ENCODE data around the gene MORC2. TPM values are rescaled to one million over a fixed set of nuclear protein-coding genes. Genes with fewer than 3 reads are reported as not detected.

Gene MORC2
- total and polyA plus RNA-seq, 9 of the 15 experiments (the other 6 are each of a cell fraction or from before 2014, with no cell fraction given): 3.3 to 34.7 (median 16.7) TPM

DNA sequence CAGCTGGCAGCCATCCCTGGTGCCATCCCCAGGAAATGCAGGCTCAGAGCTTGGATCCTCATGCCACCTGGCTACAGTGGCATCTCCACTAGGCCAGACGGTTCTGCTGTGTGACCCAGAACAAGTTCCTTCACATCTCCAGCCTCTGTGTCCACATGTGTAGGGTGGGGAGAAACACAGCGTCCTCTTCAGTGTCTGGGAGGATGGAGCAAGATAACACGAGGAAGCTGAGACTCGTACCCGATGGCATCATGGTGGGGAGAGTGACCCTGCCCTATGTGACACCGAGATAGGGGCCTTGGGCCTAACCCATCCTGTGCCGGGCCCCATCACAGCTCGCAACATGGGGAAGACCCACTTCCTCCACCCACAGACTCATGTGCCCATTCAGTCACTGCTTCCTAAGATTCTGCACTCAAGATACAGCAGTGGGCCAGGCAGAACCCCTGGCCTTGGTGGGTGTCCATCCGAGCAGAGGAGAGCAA lies 78.5 kb downstream of the MORC2 start:
- no peak for FAIRE-seq
- ATAC-seq: no peak
- H3K27ac ChIP-seq (ENCODE audit: extremely low read depth, low read depth, low read length): no peak overlapping the region
- H3K4me2 ChIP-seq (ENCODE audit: insufficient read depth, low read length): no peak overlapping the region
- no peak overlapping the region for H3K9ac ChIP-seq (ENCODE audit: insufficient read depth in 1 of 2, low read depth in 2 of 2, low read length in 2 of 2)
- TF ChIP-seq CREM (IDR thresholded peaks at IDR 0.05; ENCODE audit: low read depth) (no peak), TCF7L2 (IDR thresholded peaks at IDR 0.05; ENCODE audit: low read depth, low read length) (no peak), ZNF551 (CRISPR knock-in tag; IDR thresholded peaks at IDR 0.05) (no peak), ERF (CRISPR knock-in tag; IDR thresholded peaks at IDR 0.05) (no peak), TAF15 (IDR thresholded peaks at IDR 0.05; ENCODE audit: low read depth, low read length) (no peak)
- TF ChIP-seq, protein P1, sequence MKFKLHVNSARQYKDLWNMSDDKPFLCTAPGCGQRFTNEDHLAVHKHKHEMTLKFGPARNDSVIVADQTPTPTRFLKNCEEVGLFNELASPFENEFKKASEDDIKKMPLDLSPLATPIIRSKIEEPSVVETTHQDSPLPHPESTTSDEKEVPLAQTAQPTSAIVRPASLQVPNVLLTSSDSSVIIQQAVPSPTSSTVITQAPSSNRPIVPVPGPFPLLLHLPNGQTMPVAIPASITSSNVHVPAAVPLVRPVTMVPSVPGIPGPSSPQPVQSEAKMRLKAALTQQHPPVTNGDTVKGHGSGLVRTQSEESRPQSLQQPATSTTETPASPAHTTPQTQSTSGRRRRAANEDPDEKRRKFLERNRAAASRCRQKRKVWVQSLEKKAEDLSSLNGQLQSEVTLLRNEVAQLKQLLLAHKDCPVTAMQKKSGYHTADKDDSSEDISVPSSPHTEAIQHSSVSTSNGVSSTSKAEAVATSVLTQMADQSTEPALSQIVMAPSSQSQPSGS (CRISPR knock-in tag; IDR thresholded peaks at IDR 0.05): no peak
- TF ChIP-seq, protein P2, sequence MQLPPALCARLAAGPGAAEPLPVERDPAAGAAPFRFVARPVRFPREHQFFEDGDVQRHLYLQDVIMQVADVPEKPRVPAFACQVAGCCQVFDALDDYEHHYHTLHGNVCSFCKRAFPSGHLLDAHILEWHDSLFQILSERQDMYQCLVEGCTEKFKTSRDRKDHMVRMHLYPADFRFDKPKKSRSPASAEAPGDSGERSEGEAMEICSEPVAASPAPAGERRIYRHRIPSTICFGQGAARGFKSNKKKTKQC (CRISPR knock-in tag; IDR thresholded peaks at IDR 0.05): no peak
- TF ChIP-seq, protein P3, sequence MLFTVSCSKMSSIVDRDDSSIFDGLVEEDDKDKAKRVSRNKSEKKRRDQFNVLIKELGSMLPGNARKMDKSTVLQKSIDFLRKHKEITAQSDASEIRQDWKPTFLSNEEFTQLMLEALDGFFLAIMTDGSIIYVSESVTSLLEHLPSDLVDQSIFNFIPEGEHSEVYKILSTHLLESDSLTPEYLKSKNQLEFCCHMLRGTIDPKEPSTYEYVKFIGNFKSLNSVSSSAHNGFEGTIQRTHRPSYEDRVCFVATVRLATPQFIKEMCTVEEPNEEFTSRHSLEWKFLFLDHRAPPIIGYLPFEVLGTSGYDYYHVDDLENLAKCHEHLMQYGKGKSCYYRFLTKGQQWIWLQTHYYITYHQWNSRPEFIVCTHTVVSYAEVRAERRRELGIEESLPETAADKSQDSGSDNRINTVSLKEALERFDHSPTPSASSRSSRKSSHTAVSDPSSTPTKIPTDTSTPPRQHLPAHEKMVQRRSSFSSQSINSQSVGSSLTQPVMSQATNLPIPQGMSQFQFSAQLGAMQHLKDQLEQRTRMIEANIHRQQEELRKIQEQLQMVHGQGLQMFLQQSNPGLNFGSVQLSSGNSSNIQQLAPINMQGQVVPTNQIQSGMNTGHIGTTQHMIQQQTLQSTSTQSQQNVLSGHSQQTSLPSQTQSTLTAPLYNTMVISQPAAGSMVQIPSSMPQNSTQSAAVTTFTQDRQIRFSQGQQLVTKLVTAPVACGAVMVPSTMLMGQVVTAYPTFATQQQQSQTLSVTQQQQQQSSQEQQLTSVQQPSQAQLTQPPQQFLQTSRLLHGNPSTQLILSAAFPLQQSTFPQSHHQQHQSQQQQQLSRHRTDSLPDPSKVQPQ (CRISPR knock-in tag; IDR thresholded peaks at IDR 0.05; ENCODE audit: borderline replicate concordance): no peak
- DNase-seq (ENCODE audit: extremely low read depth in 1 of 4, low spot score in 3 of 4): no peak
- no peaks in the 10 kb centered on the region for H3K9me1 ChIP-seq (ENCODE audit: control insufficient read depth, insufficient read depth, low read length)
- no TSS peak for BruUV-seq (replicated peaks)
- H3K79me2 ChIP-seq (ENCODE audit: control insufficient read depth, insufficient read depth, low read length): peaks cover 2% of the 10 kb centered on the region; the same call in 1 of the 3 replicates
- peaks cover 79% of the 10 kb centered on the region; the same call in 2 of the 3 replicates for H3K36me3 ChIP-seq (ENCODE audit: control insufficient read depth, insufficient read depth, low read length)
- H3K4me3 ChIP-seq: no peak overlapping the region
- no peak overlapping the region for H2AFZ ChIP-seq (ENCODE audit: low read depth, low read length)
- WGBS (ENCODE audit: insufficient coverage, low coverage, missing lambda C conversion rate): 67% methylated on average over 6 of the region's 9 CpGs
- intact Hi-C loops (cut with micrococcal nuclease) (loop anchor here (1.0 kb wide), 1 partner anchor 127 kb away; no protein-coding TSS in a partner anchor), in situ Hi-C loops (cut with MboI) (no loop called here)
- no peaks in the 10 kb centered on the region for H3K27me3 ChIP-seq (ENCODE audit: control insufficient read depth in 2 of 2, insufficient read depth in 2 of 2, low read length in 2 of 2)
- H3K4me1 ChIP-seq (replicated peaks in 1 of 2; ENCODE audit: control insufficient read depth in 2 of 2, insufficient read depth in 2 of 2, low read length in 2 of 2): peaks cover 0 to 18% of the 10 kb centered on the region in 2 experiments; a peak in 1 of 5 replicates
- no peaks in the 10 kb centered on the region for H3K9me3 ChIP-seq (replicated peaks; ENCODE audit: control insufficient read depth, insufficient read depth, low read depth, low read length)
- H4K20me1 ChIP-seq (replicated peaks; ENCODE audit: control insufficient read depth, insufficient read depth, low read length): no peaks in the 10 kb centered on the region
- CTCF ChIA-PET (ENCODE audit: low intra/inter-chr PET ratio): interaction anchor here (0.6 kb wide), 1 partner anchor 256 kb away, joined by 3 read pairs; no protein-coding TSS in a partner anchor
- POLR2A ChIA-PET: interaction anchor here (0.9 to 1.4 kb wide), 3 partner anchors 9 to 14 kb away, joined by 4 read pairs; no protein-coding TSS in a partner anchor

Data from K562 (cell line).